Left forelimb (tissue), 1 donor: ENCODE measurements around the gene ZNF574.

ENCODE experiments used
- DNase-seq: peaks from one replicate; pipeline ENCODE4 v3.0.0-alpha.2; 2018; ENCODE audit warnings: low spot score

ZNF574 gene

GRCh38 chr19:42079886-42080763, 4.2 kb downstream of the ZNF574 start:
- DNase-seq, result no peak

- DNase-seq, result no peak
These were observed 4.9 kb downstream of the ZNF574 start for GRCh38 chr19:42080764-42081375.

DNA sequence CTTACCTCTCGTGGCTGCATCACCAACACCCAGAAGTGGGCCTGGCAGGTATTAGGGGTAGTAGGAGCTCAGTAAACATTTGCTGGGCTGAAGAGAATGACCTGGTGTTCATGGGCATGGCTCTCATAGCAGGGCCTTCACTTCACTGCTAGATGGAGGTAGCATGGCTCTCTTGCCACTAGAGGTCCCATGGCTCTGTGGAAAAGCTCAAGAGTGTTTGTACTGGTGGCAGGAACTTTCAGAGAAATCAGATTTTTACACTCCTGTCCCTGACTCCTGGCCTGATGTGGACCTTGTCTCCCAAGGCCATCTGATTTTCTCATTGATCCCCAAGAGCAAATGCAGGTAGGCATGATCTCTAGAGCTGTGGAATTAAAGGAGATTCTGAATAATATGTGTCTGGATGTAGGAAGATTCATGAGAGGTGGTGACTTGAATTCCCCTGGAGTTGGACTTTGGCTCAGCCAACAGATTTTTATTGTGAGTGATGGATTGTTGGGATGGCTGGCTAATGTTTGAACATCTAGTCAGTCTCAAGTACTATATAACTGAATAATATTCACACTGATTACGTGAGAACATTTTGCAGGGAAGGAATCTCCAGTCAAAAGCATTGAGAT, 5.7 kb downstream of the ZNF574 start:
- DNase-seq, result no peak

- no peak for DNase-seq
These were observed 7.6 kb downstream of the ZNF574 start for GRCh38 chr19:42083537-42083936.

DNA sequence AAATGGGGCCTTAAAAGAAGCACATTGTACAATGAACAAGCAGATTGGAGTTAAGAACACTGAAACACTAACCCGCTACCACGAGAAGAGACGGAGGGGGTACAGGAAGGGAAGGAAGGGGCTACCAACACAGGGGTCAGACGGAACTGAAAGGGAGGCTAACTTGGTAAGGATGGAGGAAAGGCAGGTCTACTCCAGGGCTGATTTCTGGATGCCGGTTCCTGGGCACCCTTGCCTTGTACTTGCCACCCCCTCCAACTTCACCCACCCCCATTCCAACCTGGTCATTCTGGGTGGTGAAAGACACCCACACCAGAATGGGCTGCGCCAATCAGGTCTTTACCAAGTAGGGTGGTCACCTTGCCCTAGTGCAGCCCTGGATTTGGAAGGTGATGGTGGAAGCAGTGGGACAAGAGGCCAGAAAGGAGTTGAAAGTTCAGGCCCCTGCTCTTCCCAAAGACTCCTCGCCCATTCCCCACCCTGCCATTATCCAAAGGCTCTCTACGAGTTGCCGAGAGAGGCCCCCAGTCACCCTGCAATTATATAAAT, 10.3 kb downstream of the ZNF574 start:
- DNase-seq, result no peak

DNA sequence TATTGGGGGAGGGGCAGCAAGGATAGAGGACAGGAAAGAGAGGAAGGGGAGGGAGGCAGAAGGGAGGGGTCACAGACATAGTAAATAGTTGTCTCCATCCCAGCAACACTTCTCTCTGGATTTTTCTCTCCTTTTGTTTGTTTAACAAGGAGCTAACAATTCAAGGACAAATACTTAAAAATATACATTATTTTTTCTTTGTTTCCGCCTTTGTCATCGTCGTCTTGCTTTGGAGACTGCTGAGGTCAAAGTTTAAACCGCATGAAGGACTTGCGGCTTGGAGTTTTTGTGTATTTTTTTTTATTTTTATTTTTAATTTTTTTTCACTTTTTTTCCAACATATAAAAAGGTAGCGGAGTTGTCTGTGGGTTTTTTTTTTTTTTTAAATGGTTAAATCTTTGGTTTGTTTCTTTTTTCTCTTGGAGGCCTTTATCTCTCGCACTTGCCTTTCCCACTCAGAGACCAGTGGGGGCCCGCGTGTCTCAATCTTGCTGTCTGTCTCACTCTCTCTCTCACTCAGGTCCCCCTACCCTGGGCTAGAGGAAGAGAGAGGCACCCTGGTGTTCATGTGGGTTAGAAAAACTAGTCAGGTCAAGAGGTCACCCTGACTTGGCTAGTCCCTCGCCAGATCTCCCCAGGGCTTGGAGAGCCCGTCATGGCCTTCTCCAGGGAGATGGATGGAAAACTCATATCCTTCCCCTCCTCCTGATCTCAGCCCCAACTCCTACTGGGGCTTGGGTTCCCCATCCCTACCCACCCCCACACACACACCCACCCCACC, 11.0 kb downstream of the ZNF574 start:
- DNase-seq, result no peak

DNA sequence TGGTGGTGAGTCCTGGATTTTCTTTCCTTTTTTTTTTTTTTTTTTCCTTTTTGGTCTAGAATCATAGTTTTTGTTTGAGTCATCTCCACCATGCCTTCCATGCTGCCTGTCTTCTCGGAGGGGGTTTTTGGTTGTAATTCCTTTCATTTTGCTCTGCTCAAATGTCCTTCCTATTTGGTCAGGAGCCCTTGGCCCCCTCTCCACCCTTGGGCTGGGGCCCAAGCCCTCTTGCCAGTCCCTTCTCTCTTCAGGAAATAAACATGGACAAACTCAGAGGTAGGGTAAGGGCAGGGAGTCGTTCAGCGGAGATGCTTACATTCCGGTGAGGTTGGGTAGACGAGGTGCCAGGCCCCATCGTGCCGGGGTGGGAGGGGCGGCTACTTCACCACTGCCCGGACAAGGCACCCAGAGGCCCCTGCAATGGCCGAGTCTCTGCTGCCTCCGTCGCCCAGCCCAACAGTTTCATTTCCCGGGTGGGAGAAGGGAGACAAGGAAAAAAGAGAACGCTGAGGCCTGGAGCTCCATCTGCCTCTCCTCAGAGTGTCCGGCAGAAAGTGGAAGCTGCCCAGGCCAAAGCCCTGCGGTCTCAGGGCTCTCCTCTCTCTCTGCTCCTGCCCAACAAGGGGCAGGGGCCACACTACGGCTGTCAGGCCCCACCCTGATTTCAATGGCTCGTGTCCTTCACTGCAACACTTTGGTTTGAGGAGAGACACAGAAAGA, 12.7 kb downstream of the ZNF574 start:
- DNase-seq, result no peak

DNA sequence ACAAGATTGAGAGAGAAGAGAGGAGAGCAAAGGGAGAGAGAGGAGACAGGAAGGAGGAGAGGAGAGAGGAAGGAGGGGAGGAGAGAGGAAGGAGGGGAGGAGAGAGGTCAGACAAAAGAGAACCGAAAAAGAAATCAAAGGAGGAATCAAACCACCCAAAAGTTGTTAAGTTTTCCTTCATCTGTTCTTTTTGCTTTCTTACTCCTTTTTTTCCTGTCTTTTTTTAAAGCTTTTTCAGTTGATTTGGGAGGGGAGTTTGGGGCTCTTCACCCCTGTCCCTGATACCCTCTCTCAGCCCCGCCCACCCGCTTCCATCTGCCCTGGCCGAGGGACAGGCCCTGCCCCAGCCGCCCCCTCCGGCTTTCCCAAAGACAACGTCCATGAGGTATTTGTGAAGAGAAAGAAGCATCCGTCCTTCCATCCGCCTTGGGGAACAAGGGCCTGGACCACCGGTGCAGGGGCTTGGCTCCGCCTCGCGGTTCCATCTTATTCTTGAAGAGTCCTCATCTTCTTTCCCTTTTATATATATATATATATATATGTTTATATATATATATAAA, 13.3 kb downstream of the ZNF574 start:
- no peak for DNase-seq

GRCh38 chr19:42089772-42090171, 13.8 kb downstream of the ZNF574 start:
- DNase-seq, result no peak

GRCh38 chr19:42090672-42091071, 14.7 kb downstream of the ZNF574 start:
- no peak for DNase-seq

- no peak for DNase-seq
These were observed 15.3 kb downstream of the ZNF574 start for GRCh38 chr19:42091300-42091699.

DNA sequence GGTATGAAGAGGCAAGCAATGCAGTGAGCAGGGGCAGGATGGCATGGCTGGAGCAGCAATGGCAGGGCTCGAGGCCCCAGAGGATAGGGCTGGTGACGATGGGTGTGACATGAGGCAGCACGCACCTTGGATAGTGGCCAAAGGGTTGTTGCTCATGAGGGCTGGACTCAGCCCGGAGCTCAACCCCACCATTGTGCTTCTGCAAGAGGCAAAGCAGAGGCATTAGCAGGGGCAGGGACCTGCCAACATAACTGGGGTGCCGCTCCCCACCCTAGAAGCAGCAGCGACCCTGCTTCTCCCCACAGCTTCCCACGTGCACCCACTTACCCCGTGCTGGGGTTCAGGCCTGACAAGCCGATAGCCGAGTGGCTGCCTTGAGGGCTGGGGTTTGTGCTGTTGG, 15.8 kb downstream of the ZNF574 start:
- no peak for DNase-seq

DNA sequence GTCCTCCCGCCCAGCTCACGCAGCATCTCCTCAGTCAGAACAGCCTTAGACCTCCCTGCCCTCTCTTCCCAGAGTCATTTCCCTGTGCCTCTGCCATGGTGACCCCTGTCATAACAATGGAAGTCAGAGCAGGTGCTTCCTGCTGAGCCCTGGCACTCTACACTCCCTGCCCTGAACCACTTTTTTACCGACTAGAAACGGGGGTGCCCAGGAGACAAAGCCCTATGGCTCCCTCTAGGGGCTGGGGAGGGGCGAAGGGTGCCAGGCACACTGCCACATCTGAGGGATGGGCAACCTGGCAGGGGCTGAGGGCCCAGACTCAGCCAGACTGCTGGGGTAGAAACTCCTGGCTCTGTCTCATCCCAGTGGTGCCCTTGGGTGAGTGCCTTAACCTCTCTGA, 16.4 kb downstream of the ZNF574 start:
- DNase-seq, result no peak

GRCh38 chr19:42093505-42093904, 17.5 kb downstream of the ZNF574 start:
- no peak for DNase-seq

GRCh38 chr19:42093926-42094325, 18.0 kb downstream of the ZNF574 start:
- DNase-seq, result no peak

GRCh38 chr19:42095142-42095813, 19.3 kb downstream of the ZNF574 start:
- DNase-seq, result no peak

GRCh38 chr19:42095814-42096230, 19.9 kb downstream of the ZNF574 start:
- no peak for DNase-seq

- no peak for DNase-seq
These were observed 20.4 kb downstream of the ZNF574 start for GRCh38 chr19:42096255-42096837.

- no peak for DNase-seq
These were observed 21.5 kb downstream of the ZNF574 start for GRCh38 chr19:42097461-42097860.

GRCh38 chr19:42098781-42099180, 22.8 kb downstream of the ZNF574 start:
- DNase-seq, result no peak
